IMR-90 (cell line): Measurements from ENCODE around the gene CDADC1. TPM values are rescaled to one million over a fixed set of nuclear protein-coding genes. Genes with fewer than 3 reads are reported as not detected.

Experiments used
- ATAC-seq: fragments of 200-7000 bp; cut with Tn5 transposase; 2 replicates; pipeline ENCODE4 v1.9.1; 2020; ENCODE audit warnings: low read depth, mild to moderate bottlenecking, moderate library complexity
- Bru-seq: library from RNA; stranded (reverse); fragments of 400-500 nt; gene quantifications from one replicate; lab custom pipeline; 2021; lab: Mats Ljungman, UMichigan
- BruChase-seq, 2 experiments: library from RNA; stranded (reverse); fragments of 400-500 nt; gene quantifications; one replicate each; lab custom pipeline; 2021; lab: Mats Ljungman, UMichigan
- BruUV-seq: library from RNA; stranded (reverse); fragments of 400-500 nt; replicated peaks from 2 replicates; lab custom pipeline; 2021; lab: Mats Ljungman, UMichigan
- CTCF ChIA-PET: fragments of 300-600 bp; formaldehyde crosslinking; extraction: SDS; loops from one replicate; lab custom pipeline; 2021; ENCODE audit warnings: antibody characterized with exemption; lab: Yijun Ruan, JAX
- POLR2A ChIA-PET: fragments of 300-600 bp; sonication (Branson Sonifier 250); formaldehyde crosslinking; loops from one replicate; lab custom pipeline; 2022; ENCODE audit warnings: antibody characterized with exemption; ENCODE audit not compliant: unreplicated experiment; lab: Charles Lee
- DNase-seq: peaks from one replicate; pipeline ENCODE4 v3.0.0; 2013
- H2AFZ ChIP-seq: replicated peaks from 2 replicates; pipeline ENCODE3; 2013; ENCODE audit warnings: low read length, mild to moderate bottlenecking; ENCODE audit not compliant: poor library complexity
- H2AK5ac ChIP-seq: 2 replicates; pipeline ENCODE4 v1.6.1; 2013; ENCODE audit warnings: low read depth, low read length, inconsistent platforms
- H2AK9ac ChIP-seq: replicated peaks from 2 replicates; pipeline ENCODE3; 2013; ENCODE audit warnings: mild to moderate bottlenecking, low read depth, low read length, moderate library complexity; ENCODE audit not compliant: poor library complexity
- H2BK120ac ChIP-seq: 2 replicates; pipeline ENCODE4 v1.6.1; 2013; ENCODE audit warnings: low read depth, low read length, inconsistent platforms
- H2BK15ac ChIP-seq: 3 replicates; pipeline ENCODE4 v1.6.1; 2013; ENCODE audit warnings: low read depth, low read length, inconsistent platforms
- H2BK20ac ChIP-seq: 2 replicates; pipeline ENCODE4 v1.6.1; 2013; ENCODE audit warnings: low read depth, mild to moderate bottlenecking, inconsistent platforms, low read length, moderate library complexity
- H2BK5ac ChIP-seq: 2 replicates; pipeline ENCODE4 v1.6.1; 2013; ENCODE audit warnings: mild to moderate bottlenecking, low read depth, low read length, inconsistent platforms; ENCODE audit not compliant: poor library complexity, severe bottlenecking
- H3K14ac ChIP-seq: replicated peaks from 2 replicates; pipeline ENCODE4 v1.6.1; 2013; ENCODE audit warnings: low read depth, low read length, inconsistent platforms
- H3K18ac ChIP-seq: 2 replicates; pipeline ENCODE4 v1.6.1; 2013; ENCODE audit warnings: low read depth, low read length, control low read depth
- H3K23ac ChIP-seq: 2 replicates; pipeline ENCODE4 v1.6.1; 2013; ENCODE audit warnings: low read depth, low read length, inconsistent platforms
- H3K27ac ChIP-seq: 2 replicates; pipeline ENCODE4 v1.5.1; 2013; ENCODE audit warnings: mild to moderate bottlenecking, control low read depth, low read length; ENCODE audit not compliant: insufficient read depth
- H3K27me3 ChIP-seq: 2 replicates; pipeline ENCODE4 v1.6.1; 2013; ENCODE audit warnings: low read length; ENCODE audit not compliant: control insufficient read depth, insufficient read depth
- H3K36me3 ChIP-seq: 2 replicates; pipeline ENCODE4 v1.6.1; 2013; ENCODE audit warnings: low read length, mixed read lengths; ENCODE audit not compliant: control insufficient read depth, insufficient read depth
- H3K4ac ChIP-seq: 2 replicates; pipeline ENCODE4 v1.6.1; 2013; ENCODE audit warnings: low read depth, low read length, inconsistent platforms
- H3K4me1 ChIP-seq: 2 replicates; pipeline ENCODE4 v1.6.1; 2013; ENCODE audit warnings: low read length, mixed read lengths; ENCODE audit not compliant: control insufficient read depth, insufficient read depth
- H3K4me2 ChIP-seq: 2 replicates; pipeline ENCODE4 v1.6.1; 2013; ENCODE audit warnings: low read depth, mild to moderate bottlenecking, control low read depth, low read length, moderate library complexity
- H3K4me3 ChIP-seq: 2 replicates; pipeline ENCODE4 v1.5.1; 2013; ENCODE audit warnings: low read depth, mild to moderate bottlenecking, control low read depth, low read length, moderate library complexity; ENCODE audit not compliant: insufficient read depth
- H3K56ac ChIP-seq: 2 replicates; pipeline ENCODE4 v1.6.1; 2013; ENCODE audit warnings: low read length, inconsistent platforms; ENCODE audit not compliant: insufficient read depth; ENCODE audit errors: extremely low read depth
- H3K79me1 ChIP-seq, 2 experiments: 2 replicates each; pipeline ENCODE4 v1.6.1; 2013; ENCODE audit warnings: low read length in 2 of 2, inconsistent platforms in 1 of 2, low read depth in 1 of 2
- H3K9ac ChIP-seq: 2 replicates; pipeline ENCODE4 v1.6.1; 2013; ENCODE audit warnings: low read depth, low read length, control low read depth
- H3K9me1 ChIP-seq: 2 replicates; pipeline ENCODE4 v1.6.1; 2013; ENCODE audit warnings: low read length, inconsistent platforms; ENCODE audit not compliant: insufficient read depth
- H3K9me3 ChIP-seq: 2 replicates; pipeline ENCODE4 v1.6.1; 2013; ENCODE audit warnings: low read length; ENCODE audit not compliant: control insufficient read depth, insufficient read depth
- H4K20me1 ChIP-seq: 2 replicates; pipeline ENCODE4 v1.6.1; 2013; ENCODE audit warnings: low read length, inconsistent platforms; ENCODE audit not compliant: insufficient read depth
- H4K5ac ChIP-seq: 2 replicates; pipeline ENCODE4 v1.6.1; 2013; ENCODE audit warnings: mild to moderate bottlenecking, low read depth, low read length, control low read depth
- H4K8ac ChIP-seq, 2 experiments: 2 replicates each; pipeline ENCODE4 v1.6.1; 2013; ENCODE audit warnings: low read depth in 2 of 2, low read length in 2 of 2, control low read depth in 1 of 2, inconsistent platforms in 1 of 2
- H4K91ac ChIP-seq: 2 replicates; pipeline ENCODE4 v1.6.1; 2013; ENCODE audit warnings: low read depth, low read length, inconsistent platforms; ENCODE audit not compliant: insufficient read depth
- BHLHE40 ChIP-seq: fragments of 150-350 bp; IDR thresholded peaks from 2 replicates; pipeline ENCODE4 v1.6.1; 2016; ENCODE audit warnings: mild to moderate bottlenecking, low read depth, low read length
- CEBPB ChIP-seq: IDR thresholded peaks from 2 replicates; pipeline ENCODE4 v1.6.1; 2012; ENCODE audit warnings: low read depth, low read length, improper control_type of control experiment
- CTCF ChIP-seq: conservative IDR thresholded peaks from 2 replicates; pipeline ENCODE4 v1.5.1; 2012; ENCODE audit warnings: mild to moderate bottlenecking, low read depth, low read length, improper control_type of control experiment
- MAZ ChIP-seq: IDR thresholded peaks from 2 replicates; pipeline ENCODE4 v1.6.1; 2012; ENCODE audit warnings: low read depth, mild to moderate bottlenecking, low read length, improper control_type of control experiment, moderate library complexity, borderline replicate concordance
- MXI1 ChIP-seq: IDR thresholded peaks from 2 replicates; pipeline ENCODE4 v1.6.1; 2012; ENCODE audit warnings: low read depth, mild to moderate bottlenecking, low read length, moderate library complexity, borderline replicate concordance
- POLR2A ChIP-seq: IDR thresholded peaks from 2 replicates; pipeline ENCODE4 v1.6.1; 2012; ENCODE audit warnings: mild to moderate bottlenecking, low read depth, low read length
- SMC3 ChIP-seq: fragments of 150-350 bp; IDR thresholded peaks from 2 replicates; pipeline ENCODE4 v1.6.1; 2016; ENCODE audit warnings: low read depth, mild to moderate bottlenecking, antibody characterized with exemption, low read length, moderate library complexity
- USF2 ChIP-seq: fragments of 150-350 bp; IDR thresholded peaks from 2 replicates; pipeline ENCODE4 v1.6.1; 2017; ENCODE audit warnings: mild to moderate bottlenecking, antibody characterized with exemption, low read length, low read depth
- WGBS, 2 experiments: methylation state at CpG; one replicate each; pipeline versions ENCODE4 v1.1.5 to v1.1.7; 2013; ENCODE audit warnings: missing lambda C conversion rate in 2 of 2; ENCODE audit not compliant: insufficient read length in 1 of 2; ENCODE audit errors: extremely low coverage in 2 of 2; 5-methylcytosine and 5-hydroxymethylcytosine counted together
- dilution Hi-C: fragments of 300-500 bp; cut with HindIII; formaldehyde crosslinking; loops from one replicate; pipeline ENCODE4 v1.14.3; 2018; ENCODE audit warnings: low sequenced_read_pairs; ENCODE audit not compliant: unreplicated experiment
- in situ Hi-C: fragments of 300-500 bp; cut with MboI; formaldehyde crosslinking; loops from 3 replicates; pipeline ENCODE4 v1.14.3; 2019; ENCODE audit warnings: low sequenced_read_pairs, inconsistent platforms, mixed read lengths
- intact Hi-C: fragments of 100-400 bp; cut with micrococcal nuclease; formaldehyde crosslinking; loops from 2 replicates; pipeline ENCODE4 v1.10.0; 2022
- long read RNA-seq: library from polyadenylated mRNA; unstranded; transcript quantifications from one replicate; pipeline ENCODE4 v2.0.0, GENCODE V29; 2021; ENCODE audit not compliant: unreplicated experiment
- polyA plus RNA-seq, 3 experiments: library from polyadenylated mRNA; depleted of rRNA; stranded (reverse); fragments of >200 nt; gene quantifications; 2 replicates each; pipeline ENCODE4 v1.2.3, GENCODE V29; 2012; ENCODE audit warnings: low replicate concordance in 1 of 3
- total RNA-seq: library from RNA; depleted of rRNA; stranded (reverse); fragments of >200 nt; gene quantifications from 2 replicates; pipeline ENCODE4 v1.2.3, GENCODE V29; 2012; rRNA removed
- TF ChIP-seq, protein P1 (sequence below): fragments of 150-350 bp; IDR thresholded peaks from 2 replicates; pipeline ENCODE4 v1.6.1; 2016; ENCODE audit warnings: low read depth, mild to moderate bottlenecking, low read length, moderate library complexity, borderline replicate concordance

CDADC1 gene
- total RNA-seq (0.54 and 0.83 TPM in 2 replicates), polyA plus RNA-seq (2012; rRNA removed) (2.6 and 2.7 TPM in 2 replicates), Bru-seq, nascent RNA (percentile 51 among the genes with signal in this experiment), BruChase-seq, experiment 1, labeled RNA remaining after a 6-hour chase (percentile 48 among the genes with signal in this experiment), BruChase-seq, experiment 2, labeled RNA remaining after a 2-hour chase (percentile 44 among the genes with signal in this experiment)
- polyA plus RNA-seq (2012; cell fraction: cytosol; rRNA removed): 1.1 and 1.3 TPM in 2 replicates
- 0.83 and 3.4 TPM in 2 replicates for polyA plus RNA-seq (2012; cell fraction: nucleus; rRNA removed; ENCODE audit: low replicate concordance)
- long read RNA-seq, partial matches to known transcripts: 1 of 8 reads
- long read RNA-seq, other reads (novel, unspliced or antisense): 6 of 8 reads

DNA sequence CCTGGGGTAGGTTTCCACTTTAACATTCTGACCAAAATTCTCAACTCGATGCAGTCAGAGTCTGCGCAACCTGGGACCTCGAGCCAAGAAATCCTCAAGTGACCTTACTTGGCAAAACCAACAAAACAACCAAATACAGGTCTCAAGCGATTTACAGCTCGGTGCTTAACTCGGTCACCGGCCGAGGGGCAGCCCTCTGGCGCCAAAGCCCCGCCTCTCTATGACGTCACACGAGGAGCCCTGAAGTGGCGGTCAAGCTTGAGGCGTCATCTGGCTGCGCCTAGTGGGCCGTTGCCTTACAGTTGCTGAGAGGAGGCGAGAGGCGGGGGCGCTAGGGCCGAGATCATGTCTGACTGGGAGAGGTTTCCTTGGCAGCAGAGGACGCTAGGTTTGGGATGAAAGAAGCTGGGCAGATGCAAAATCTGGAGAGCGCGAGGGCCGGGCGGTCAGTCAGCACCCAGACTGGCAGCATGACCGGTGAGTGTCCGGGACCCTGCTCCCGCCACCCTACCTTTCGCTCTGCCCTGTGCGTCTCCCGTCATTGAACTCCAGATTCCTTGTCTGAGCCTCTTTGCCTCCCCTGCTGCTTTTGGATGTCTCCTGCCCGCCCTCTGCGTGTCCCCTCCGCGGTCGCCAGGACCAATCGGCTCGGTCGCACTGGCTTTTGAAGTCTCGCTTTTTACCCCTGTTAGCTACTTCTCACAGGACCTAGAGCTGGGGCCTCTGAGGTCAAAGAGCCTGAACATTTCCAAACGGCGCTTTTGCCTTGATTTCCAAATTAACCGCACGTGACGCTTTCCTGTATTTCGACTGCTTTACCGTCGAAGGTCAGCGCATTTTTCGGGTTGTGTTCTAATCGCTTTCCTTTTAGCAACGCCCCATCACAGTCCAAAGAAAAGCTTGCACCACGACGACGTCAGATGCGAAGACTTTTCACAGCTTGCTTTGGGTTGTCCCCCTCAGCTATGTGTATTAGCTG, at the start of gene CDADC1:
Gene CDADC1 (plus strand): TSS at position 283 of the 979 bp plus-strand sequence. CDS start 113 bp downstream, at position 396.
- Histone ChIP-seq H2BK15ac (peak within 1 kb of the TSS; percentile 80; the same call in 2 of the 3 replicates), H2AK5ac (no peak within 1 kb of the TSS), H3K27me3 (no peaks in the 10 kb centered on the region), H3K23ac (peak within 1 kb of the TSS; percentile 96), H2AFZ (peak within 1 kb of the TSS; percentile 96), H2AK9ac (peak within 1 kb of the TSS; percentile 37), H3K56ac (peak within 1 kb of the TSS; percentile 91), H2BK5ac (peak within 1 kb of the TSS; percentile 43), H4K5ac (peak within 1 kb of the TSS; percentile 59), H2BK20ac (peak within 1 kb of the TSS; percentile 73; the same call in 1 of the 2 replicates), H3K79me1 (peaks cover 19 to 27% of the 10 kb centered on the region in 2 experiments), H3K36me3 (no peaks in the 10 kb centered on the region), H3K9ac (peak within 1 kb of the TSS; percentile 80), H3K14ac (peak within 1 kb of the TSS; percentile 98), H3K4me1 (no peaks in the 10 kb centered on the region), H4K8ac (peak within 1 kb of the TSS; percentile 96 to 99), H3K4me3 (peak within 1 kb of the TSS; percentile 60), H4K20me1 (no peaks in the 10 kb centered on the region), H3K27ac (peak within 1 kb of the TSS; percentile 55), H3K18ac (peak within 1 kb of the TSS; percentile 17; the same call in 1 of the 2 replicates), H3K9me1 (peaks cover 6% of the 10 kb centered on the region; the same call in 1 of the 2 replicates), H3K4ac (peak within 1 kb of the TSS; percentile 94), H3K9me3 (no peaks in the 10 kb centered on the region), H4K91ac (peak within 1 kb of the TSS; percentile 88), H2BK120ac (peak within 1 kb of the TSS; percentile 84), H3K4me2 (peak within 1 kb of the TSS; percentile 96)
- TF ChIP-seq USF2 (peak; percentile 31; the same call in 1 of the 2 replicates), MXI1 (peak; percentile 83), MAZ (peak; percentile 89; the same call in 1 of the 2 replicates), CTCF (0 out of 2 replicates have a peak, but pooled peaks have one; percentile 7), CEBPB (peak; percentile 39; the same call in 1 of the 2 replicates), POLR2A (peak; percentile 59), SMC3 (no peak), BHLHE40 (no peak)
- TF ChIP-seq, protein P1, sequence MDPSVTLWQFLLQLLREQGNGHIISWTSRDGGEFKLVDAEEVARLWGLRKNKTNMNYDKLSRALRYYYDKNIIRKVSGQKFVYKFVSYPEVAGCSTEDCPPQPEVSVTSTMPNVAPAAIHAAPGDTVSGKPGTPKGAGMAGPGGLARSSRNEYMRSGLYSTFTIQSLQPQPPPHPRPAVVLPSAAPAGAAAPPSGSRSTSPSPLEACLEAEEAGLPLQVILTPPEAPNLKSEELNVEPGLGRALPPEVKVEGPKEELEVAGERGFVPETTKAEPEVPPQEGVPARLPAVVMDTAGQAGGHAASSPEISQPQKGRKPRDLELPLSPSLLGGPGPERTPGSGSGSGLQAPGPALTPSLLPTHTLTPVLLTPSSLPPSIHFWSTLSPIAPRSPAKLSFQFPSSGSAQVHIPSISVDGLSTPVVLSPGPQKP: no peak
- POLR2A ChIA-PET: interaction anchor here (0.5 to 0.8 kb wide), 2 partner anchors 10 to 313 kb away, joined by 3 read pairs; no protein-coding TSS in a partner anchor
- in situ Hi-C loops: no loop called here
- CTCF ChIA-PET: interaction anchor here (0.6 to 1.7 kb wide), 7 partner anchors 8 to 359 kb away, joined by 3 to 7 read pairs (median 3); no protein-coding TSS in a partner anchor
- DNase-seq (peak; percentile 95), ATAC-seq (peak; percentile 97)
- intact Hi-C loops: no loop called here
- BruUV-seq: no TSS peak
- dilution Hi-C loops: no loop called here
- WGBS, 2 experiments: 0% methylated on average over 32 of the region's 56 CpGs; no CpG with 5 or more reads in 1 of the 2 experiments
